Measurements from ENCODE around the gene HDAC10. TPM values are rescaled to one million over a fixed set of nuclear protein-coding genes. Genes with fewer than 3 reads are reported as not detected.

The HDAC10 gene
- total RNA-seq, 3 donors from 2014 or later (not counting 1 experiment from before 2014, with no cell fraction given): 112 to 131 (median 123) TPM

- DNase-seq (no peak), ATAC-seq (peak in 1 of 3 donors; percentile 35)
- peaks cover 38% of the 10 kb centered on the region for H3K4me1 ChIP-seq (ENCODE audit: control insufficient read depth, insufficient read depth, low read length)
- no peak overlapping the region for H3K27ac ChIP-seq (ENCODE audit: low read length)
- no peaks in the 10 kb centered on the region for H3K36me3 ChIP-seq (ENCODE audit: control insufficient read depth, insufficient read depth, low read length)
- Mint-ChIP-seq H3K9me3 (no peaks in the 10 kb centered on the region), H3K4me1 (peaks cover 0 to 1% of the 10 kb centered on the region in 2 donors), H3K36me3 (no peaks in the 10 kb centered on the region), H3K27me3 (ENCODE audit: low read depth in 2 of 2) (peaks cover 0 to 10% of the 10 kb centered on the region in 2 donors), H3K4me3 (peak overlapping the region; percentile 28), H3K27ac (no peak overlapping the region)
- H3K27me3 ChIP-seq (ENCODE audit: control insufficient read depth, insufficient read depth, low read length): no peaks in the 10 kb centered on the region
- intact Hi-C loops (cut with micrococcal nuclease): no loop called here
- H3K9me3 ChIP-seq (ENCODE audit: control insufficient read depth, insufficient read depth, low read length): no peaks in the 10 kb centered on the region
- 47% methylated on average over 55 of the region's 59 CpGs for WGBS (ENCODE audit: insufficient coverage)
- TF ChIP-seq, protein P1, sequence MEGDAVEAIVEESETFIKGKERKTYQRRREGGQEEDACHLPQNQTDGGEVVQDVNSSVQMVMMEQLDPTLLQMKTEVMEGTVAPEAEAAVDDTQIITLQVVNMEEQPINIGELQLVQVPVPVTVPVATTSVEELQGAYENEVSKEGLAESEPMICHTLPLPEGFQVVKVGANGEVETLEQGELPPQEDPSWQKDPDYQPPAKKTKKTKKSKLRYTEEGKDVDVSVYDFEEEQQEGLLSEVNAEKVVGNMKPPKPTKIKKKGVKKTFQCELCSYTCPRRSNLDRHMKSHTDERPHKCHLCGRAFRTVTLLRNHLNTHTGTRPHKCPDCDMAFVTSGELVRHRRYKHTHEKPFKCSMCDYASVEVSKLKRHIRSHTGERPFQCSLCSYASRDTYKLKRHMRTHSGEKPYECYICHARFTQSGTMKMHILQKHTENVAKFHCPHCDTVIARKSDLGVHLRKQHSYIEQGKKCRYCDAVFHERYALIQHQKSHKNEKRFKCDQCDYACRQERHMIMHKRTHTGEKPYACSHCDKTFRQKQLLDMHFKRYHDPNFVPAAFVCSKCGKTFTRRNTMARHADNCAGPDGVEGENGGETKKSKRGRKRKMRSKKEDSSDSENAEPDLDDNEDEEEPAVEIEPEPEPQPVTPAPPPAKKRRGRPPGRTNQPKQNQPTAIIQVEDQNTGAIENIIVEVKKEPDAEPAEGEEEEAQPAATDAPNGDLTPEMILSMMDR (IDR thresholded peaks at IDR 0.05): no peak
- no peak overlapping the region for H3K4me3 ChIP-seq (ENCODE audit: low read length)
Observed at GRCh38 chr22:50298937-50299784, 48.1 kb upstream of the HDAC10 start.

- no peaks in the 10 kb centered on the region for H3K36me3 ChIP-seq (ENCODE audit: control insufficient read depth, insufficient read depth, low read length)
- no peak overlapping the region for H3K27ac Mint-ChIP-seq
- H3K36me3 Mint-ChIP-seq: no peaks in the 10 kb centered on the region
- peaks cover 0 to 9% of the 10 kb centered on the region in 2 donors for H3K27me3 Mint-ChIP-seq (ENCODE audit: low read depth in 2 of 2)
- no peak overlapping the region for H3K4me3 Mint-ChIP-seq
- H3K4me3 ChIP-seq (ENCODE audit: low read length): no peak overlapping the region
- no peak for ATAC-seq
- H3K27ac ChIP-seq (ENCODE audit: low read length): no peak overlapping the region
- 83% methylated on average over 4 of the region's 4 CpGs for WGBS (ENCODE audit: insufficient coverage)
- H3K27me3 ChIP-seq (ENCODE audit: control insufficient read depth, insufficient read depth, low read length): no peaks in the 10 kb centered on the region
- H3K4me1 ChIP-seq (ENCODE audit: control insufficient read depth, insufficient read depth, low read length): peaks cover 36% of the 10 kb centered on the region
- intact Hi-C loops (cut with micrococcal nuclease): no loop called here
- no peak for DNase-seq
- no peaks in the 10 kb centered on the region for H3K4me1 Mint-ChIP-seq
- TF ChIP-seq, protein P1 (IDR thresholded peaks at IDR 0.05): no peak
- no peaks in the 10 kb centered on the region for H3K9me3 Mint-ChIP-seq
- H3K9me3 ChIP-seq (ENCODE audit: control insufficient read depth, insufficient read depth, low read length): no peaks in the 10 kb centered on the region
Observed at GRCh38 chr22:50298266-50298637, 47.2 kb upstream of the HDAC10 start.

- H3K9me3 Mint-ChIP-seq: no peaks in the 10 kb centered on the region
- no peak overlapping the region for H3K4me3 Mint-ChIP-seq
- H3K27me3 Mint-ChIP-seq (ENCODE audit: low read depth in 2 of 2): peaks cover 3 to 13% of the 10 kb centered on the region in 2 donors
- intact Hi-C loops (cut with micrococcal nuclease): no loop called here
- TF ChIP-seq, protein P1 (IDR thresholded peaks at IDR 0.05): no peak
- H3K27ac ChIP-seq (ENCODE audit: low read length): no peak overlapping the region
- peaks cover 34% of the 10 kb centered on the region for H3K4me1 ChIP-seq (ENCODE audit: control insufficient read depth, insufficient read depth, low read length)
- ATAC-seq (no peak), DNase-seq (no peak)
- H3K4me3 ChIP-seq (ENCODE audit: low read length): no peak overlapping the region
- no peaks in the 10 kb centered on the region for H3K36me3 Mint-ChIP-seq
- H3K4me1 Mint-ChIP-seq: peaks cover 0 to 2% of the 10 kb centered on the region in 2 donors
- no peak overlapping the region for H3K27ac Mint-ChIP-seq
- no peaks in the 10 kb centered on the region for H3K9me3 ChIP-seq (ENCODE audit: control insufficient read depth, insufficient read depth, low read length)
- H3K36me3 ChIP-seq (ENCODE audit: control insufficient read depth, insufficient read depth, low read length): no peaks in the 10 kb centered on the region
- WGBS (ENCODE audit: insufficient coverage): 90% methylated on average over 20 of the region's 20 CpGs
- H3K27me3 ChIP-seq (ENCODE audit: control insufficient read depth, insufficient read depth, low read length): no peaks in the 10 kb centered on the region
Observed at GRCh38 chr22:50297510-50298265, 46.6 kb upstream of the HDAC10 start.

Data from natural killer cell (primary cell).